Tibial nerve (tissue), 4 donors: Measurements from ENCODE around the gene GPC6.

ENCODE experiments used
- EP300 ChIP-seq, 2 donors: sonication (generic); formaldehyde crosslinking; IDR thresholded peaks; one replicate each; pipeline ENCODE4 v1.6.1; 2017; ENCODE audit warnings: antibody characterized with exemption in 2 of 2, mild to moderate bottlenecking in 1 of 2
- POLR2A ChIP-seq, 2 donors: fragments of 450-650 bp; IDR thresholded peaks; one replicate each; pipeline ENCODE4 v1.6.1; 2017; ENCODE audit warnings: antibody characterized with exemption in 2 of 2, mild to moderate bottlenecking in 2 of 2, moderate library complexity in 2 of 2
- TF ChIP-seq, protein P1 (sequence below), 5 experiments: fragments of 200-600 bp in 3 of 5; fragments of 450-650 bp in 2 of 5; sonication (generic) in 3 of 5; IDR thresholded peaks; one replicate each; pipeline ENCODE4 v1.5.1; 2016 to 2019; ENCODE audit warnings: antibody characterized with exemption in 5 of 5, mild to moderate bottlenecking in 3 of 5, moderate library complexity in 2 of 5

DNA sequence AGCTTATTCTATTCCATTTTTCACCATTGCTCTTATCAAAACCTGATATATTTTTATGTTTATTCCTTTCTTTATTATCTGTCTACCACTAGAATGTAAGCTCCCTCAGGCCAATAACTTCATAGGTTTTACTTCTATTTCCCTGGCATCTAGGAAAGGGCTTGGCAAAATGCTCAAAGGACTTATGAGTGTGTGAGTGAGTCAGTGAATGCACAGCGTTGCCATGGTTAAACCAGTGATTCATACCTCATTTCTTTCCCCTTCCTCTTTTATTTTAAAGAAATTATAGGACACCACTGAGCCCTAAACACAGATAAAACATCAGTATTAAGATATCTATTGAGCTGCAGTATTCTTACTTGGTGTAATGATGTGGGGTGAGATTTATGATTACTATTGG is 162.1 kb downstream of the GPC6 start:
- TF ChIP-seq, protein P1, sequence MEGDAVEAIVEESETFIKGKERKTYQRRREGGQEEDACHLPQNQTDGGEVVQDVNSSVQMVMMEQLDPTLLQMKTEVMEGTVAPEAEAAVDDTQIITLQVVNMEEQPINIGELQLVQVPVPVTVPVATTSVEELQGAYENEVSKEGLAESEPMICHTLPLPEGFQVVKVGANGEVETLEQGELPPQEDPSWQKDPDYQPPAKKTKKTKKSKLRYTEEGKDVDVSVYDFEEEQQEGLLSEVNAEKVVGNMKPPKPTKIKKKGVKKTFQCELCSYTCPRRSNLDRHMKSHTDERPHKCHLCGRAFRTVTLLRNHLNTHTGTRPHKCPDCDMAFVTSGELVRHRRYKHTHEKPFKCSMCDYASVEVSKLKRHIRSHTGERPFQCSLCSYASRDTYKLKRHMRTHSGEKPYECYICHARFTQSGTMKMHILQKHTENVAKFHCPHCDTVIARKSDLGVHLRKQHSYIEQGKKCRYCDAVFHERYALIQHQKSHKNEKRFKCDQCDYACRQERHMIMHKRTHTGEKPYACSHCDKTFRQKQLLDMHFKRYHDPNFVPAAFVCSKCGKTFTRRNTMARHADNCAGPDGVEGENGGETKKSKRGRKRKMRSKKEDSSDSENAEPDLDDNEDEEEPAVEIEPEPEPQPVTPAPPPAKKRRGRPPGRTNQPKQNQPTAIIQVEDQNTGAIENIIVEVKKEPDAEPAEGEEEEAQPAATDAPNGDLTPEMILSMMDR (IDR thresholded peaks at IDR 0.05), result no peak
- no peak for TF ChIP-seq EP300 (IDR thresholded peaks at IDR 0.05)
- no peak for TF ChIP-seq POLR2A (IDR thresholded peaks at IDR 0.05)
